ENCODE measurements around the gene AKAP10.

AKAP10 gene

DNA sequence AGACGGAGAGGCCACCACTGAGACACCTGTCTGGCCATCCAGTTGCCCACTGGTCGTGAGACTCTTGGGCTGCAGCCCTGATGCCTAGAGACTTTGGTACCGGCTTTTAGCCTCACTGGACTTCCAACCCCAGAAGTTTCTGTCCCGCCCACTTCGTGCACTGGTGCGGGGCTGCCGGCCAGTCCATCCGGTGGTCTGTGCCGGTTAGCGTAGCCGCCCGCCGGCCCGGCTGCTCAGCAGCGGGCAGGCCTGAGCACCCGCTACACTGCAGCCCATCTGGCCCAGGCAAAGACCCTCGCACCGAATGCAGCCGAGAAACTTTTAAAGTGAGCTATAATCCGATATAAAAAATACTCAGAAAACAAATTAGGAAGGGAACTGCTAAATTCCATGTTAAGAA is 30.7 kb downstream of the AKAP10 start:
- TF ChIP-seq EZH2phosphoT487 (conservative IDR thresholded peaks at IDR 0.05; ENCODE audit: low read length) = no peak
- TF ChIP-seq, protein P1, sequence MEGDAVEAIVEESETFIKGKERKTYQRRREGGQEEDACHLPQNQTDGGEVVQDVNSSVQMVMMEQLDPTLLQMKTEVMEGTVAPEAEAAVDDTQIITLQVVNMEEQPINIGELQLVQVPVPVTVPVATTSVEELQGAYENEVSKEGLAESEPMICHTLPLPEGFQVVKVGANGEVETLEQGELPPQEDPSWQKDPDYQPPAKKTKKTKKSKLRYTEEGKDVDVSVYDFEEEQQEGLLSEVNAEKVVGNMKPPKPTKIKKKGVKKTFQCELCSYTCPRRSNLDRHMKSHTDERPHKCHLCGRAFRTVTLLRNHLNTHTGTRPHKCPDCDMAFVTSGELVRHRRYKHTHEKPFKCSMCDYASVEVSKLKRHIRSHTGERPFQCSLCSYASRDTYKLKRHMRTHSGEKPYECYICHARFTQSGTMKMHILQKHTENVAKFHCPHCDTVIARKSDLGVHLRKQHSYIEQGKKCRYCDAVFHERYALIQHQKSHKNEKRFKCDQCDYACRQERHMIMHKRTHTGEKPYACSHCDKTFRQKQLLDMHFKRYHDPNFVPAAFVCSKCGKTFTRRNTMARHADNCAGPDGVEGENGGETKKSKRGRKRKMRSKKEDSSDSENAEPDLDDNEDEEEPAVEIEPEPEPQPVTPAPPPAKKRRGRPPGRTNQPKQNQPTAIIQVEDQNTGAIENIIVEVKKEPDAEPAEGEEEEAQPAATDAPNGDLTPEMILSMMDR (IDR thresholded peaks at IDR 0.05; ENCODE audit: insufficient read depth, low read length, poor library complexity, severe bottlenecking) = no peak

DNA sequence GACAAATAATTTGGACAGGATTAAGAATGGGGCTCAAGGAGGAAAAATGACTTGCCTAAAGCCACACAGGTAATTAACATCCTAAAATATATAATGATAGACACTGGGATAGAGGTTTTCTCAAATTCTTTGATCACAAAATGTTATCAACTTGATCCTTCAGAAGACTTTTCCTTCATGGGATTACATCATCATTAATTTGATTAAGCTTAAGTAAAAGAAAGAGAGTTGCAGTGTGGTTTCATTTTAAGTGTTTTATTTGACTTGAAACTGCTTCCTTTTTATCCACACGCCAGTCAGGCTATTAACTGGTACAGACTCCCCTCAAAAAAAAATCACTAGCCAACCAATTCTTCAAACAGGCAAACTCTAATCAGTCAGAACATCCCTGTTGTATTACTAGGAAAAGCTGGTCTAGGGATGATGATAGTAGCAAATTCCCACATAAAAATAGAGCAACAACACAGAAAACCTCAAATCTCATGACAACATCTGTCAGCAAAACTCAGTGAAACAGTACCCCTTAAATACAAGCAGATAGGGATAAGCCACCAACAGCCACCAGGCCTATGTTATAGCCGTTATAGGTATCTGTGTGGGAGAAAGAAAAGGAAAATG is 32.5 kb downstream of the AKAP10 start:
- H3K27me3 ChIP-seq (ENCODE audit: low read length) = no peaks in the 10 kb centered on the region
- TF ChIP-seq, protein P1 (IDR thresholded peaks at IDR 0.05; ENCODE audit: insufficient read depth, low read length, poor library complexity, severe bottlenecking) = no peak
- TF ChIP-seq EZH2phosphoT487 (conservative IDR thresholded peaks at IDR 0.05; ENCODE audit: low read length) = no peak
- H3F3A ChIP-seq (ENCODE audit: insufficient read depth) = peaks cover 3% of the 10 kb centered on the region; the same call in 1 of the 2 replicates
- peaks cover 24% of the 10 kb centered on the region; the same call in 1 of the 2 replicates for H3K36me3 ChIP-seq (ENCODE audit: low read length)
- H3K9me3 ChIP-seq (ENCODE audit: insufficient read depth, low read length) = no peaks in the 10 kb centered on the region
- H3K27ac ChIP-seq (ENCODE audit: low read depth, low read length) = no peak overlapping the region
- no peaks in the 10 kb centered on the region for H3K9me2 ChIP-seq (replicated peaks; ENCODE audit: insufficient read depth, low read length)
- peaks cover 15% of the 10 kb centered on the region; the same call in 1 of the 2 replicates for H4K20me1 ChIP-seq (ENCODE audit: low read depth, low read length)
- H3K79me2 ChIP-seq (ENCODE audit: insufficient read depth, low read length) = peaks cover 61% of the 10 kb centered on the region
- no peak overlapping the region for H3K4me2 ChIP-seq (ENCODE audit: low read depth, low read length, poor library complexity, severe bottlenecking)
- H3K9ac ChIP-seq (ENCODE audit: low read length) = no peak overlapping the region
- no peak overlapping the region for H3K4me3 ChIP-seq (ENCODE audit: insufficient read depth, low read length, poor library complexity, severe bottlenecking)
- H2AFZ ChIP-seq (ENCODE audit: low read depth, low read length, severe bottlenecking) = no peak overlapping the region

More for the DNA sequence above, 30.7 kb downstream of the AKAP10 start:
- Histone ChIP-seq H3K27me3 (ENCODE audit: low read length) (no peaks in the 10 kb centered on the region), H3K4me2 (ENCODE audit: low read depth, low read length, poor library complexity, severe bottlenecking) (no peak overlapping the region), H3K27ac (ENCODE audit: low read depth, low read length) (no peak overlapping the region), H3K9me3 (ENCODE audit: insufficient read depth, low read length) (no peaks in the 10 kb centered on the region), H3K9me2 (replicated peaks; ENCODE audit: insufficient read depth, low read length) (no peaks in the 10 kb centered on the region), H4K20me1 (ENCODE audit: low read depth, low read length) (peaks cover 12% of the 10 kb centered on the region; the same call in 1 of the 2 replicates), H3K36me3 (ENCODE audit: low read length) (peaks cover 17% of the 10 kb centered on the region; the same call in 1 of the 2 replicates), H3F3A (ENCODE audit: insufficient read depth) (peaks cover 3% of the 10 kb centered on the region; the same call in 1 of the 2 replicates), H3K79me2 (ENCODE audit: insufficient read depth, low read length) (peaks cover 60% of the 10 kb centered on the region), H2AFZ (ENCODE audit: low read depth, low read length, severe bottlenecking) (no peak overlapping the region), H3K4me3 (ENCODE audit: insufficient read depth, low read length, poor library complexity, severe bottlenecking) (no peak overlapping the region), H3K9ac (ENCODE audit: low read length) (no peak overlapping the region)

GRCh38 chr17:19943599-19943998 is 34.0 kb downstream of the AKAP10 start:
- H3K79me2 ChIP-seq (ENCODE audit: insufficient read depth, low read length) = peaks cover 46% of the 10 kb centered on the region
- H4K20me1 ChIP-seq (ENCODE audit: low read depth, low read length) = peaks cover 8% of the 10 kb centered on the region; the same call in 1 of the 2 replicates
- no peak overlapping the region for H3K27ac ChIP-seq (ENCODE audit: low read depth, low read length)
- peaks cover 38% of the 10 kb centered on the region; the same call in 1 of the 2 replicates for H3K36me3 ChIP-seq (ENCODE audit: low read length)
- TF ChIP-seq, protein P1 (IDR thresholded peaks at IDR 0.05; ENCODE audit: insufficient read depth, low read length, poor library complexity, severe bottlenecking) = no peak
- TF ChIP-seq EZH2phosphoT487 (conservative IDR thresholded peaks at IDR 0.05; ENCODE audit: low read length) = no peak
- H3K4me3 ChIP-seq (ENCODE audit: insufficient read depth, low read length, poor library complexity, severe bottlenecking) = no peak overlapping the region
- H3K9me2 ChIP-seq (replicated peaks; ENCODE audit: insufficient read depth, low read length) = no peaks in the 10 kb centered on the region
- no peaks in the 10 kb centered on the region for H3K27me3 ChIP-seq (ENCODE audit: low read length)
- no peaks in the 10 kb centered on the region for H3K9me3 ChIP-seq (ENCODE audit: insufficient read depth, low read length)
- H2AFZ ChIP-seq (ENCODE audit: low read depth, low read length, severe bottlenecking) = no peak overlapping the region
- no peak overlapping the region for H3K9ac ChIP-seq (ENCODE audit: low read length)
- no peak overlapping the region for H3K4me2 ChIP-seq (ENCODE audit: low read depth, low read length, poor library complexity, severe bottlenecking)
- H3F3A ChIP-seq (ENCODE audit: insufficient read depth) = peaks cover 3% of the 10 kb centered on the region; the same call in 1 of the 2 replicates

All from SU-DHL-6 (cell line).